Prostate gland (tissue), 2 donors: ENCODE measurements around the gene ACBD5. TPM values are rescaled to one million over a fixed set of nuclear protein-coding genes. Genes with fewer than 3 reads are reported as not detected.
A peak's percentile ranks its signal among the peaks of the same experiment; 100 is the strongest.
"Not testable (repeated sequence)": the region's sequence is repeated elsewhere in the genome, so short reads cannot be mapped to it uniquely, and the experiment has no call there.

ENCODE experiments used
- DNase-seq: peaks from one replicate; pipeline ENCODE4 v3.0.0-alpha.2; 2019; ENCODE audit warnings: low spot score
- H3K27ac ChIP-seq, 2 donors: fragments of 200-600 bp; sonication (generic); 2 replicates each; pipeline ENCODE4 v1.5.1; 2017 to 2019
- H3K27me3 ChIP-seq: fragments of 200-600 bp; sonication (generic); replicated peaks from 2 replicates; pipeline ENCODE4 v1.5.1; 2019; ENCODE audit not compliant: insufficient read depth
- H3K36me3 ChIP-seq, 2 donors: fragments of 200-600 bp; sonication (generic); 1 replicate in 1 of 2; 2 replicates in 1 of 2; pipeline versions ENCODE4 v1.5.1 to v1.8.1; 2017 to 2019
- H3K4me1 ChIP-seq: fragments of 200-600 bp; sonication (generic); replicated peaks from 2 replicates; pipeline ENCODE4 v1.5.1; 2019
- H3K4me3 ChIP-seq, 2 donors: fragments of 200-600 bp; sonication (generic); 2 replicates each; pipeline ENCODE4 v1.5.1; 2017 to 2019
- H3K9me3 ChIP-seq: fragments of 200-600 bp; sonication (generic); 2 replicates; pipeline ENCODE4 v1.5.1; 2017
- POLR2A ChIP-seq: fragments of 450-650 bp; IDR thresholded peaks from one replicate; pipeline ENCODE4 v1.6.1; 2016; ENCODE audit warnings: antibody characterized with exemption, mild to moderate bottlenecking
- POLR2AphosphoS5 ChIP-seq: sonication (generic); formaldehyde crosslinking; IDR thresholded peaks from one replicate; pipeline ENCODE4 v1.6.1; 2017; ENCODE audit warnings: antibody characterized with exemption
- WGBS: methylation state at CpG from one replicate; pipeline ENCODE4 v1.1.5; 2018; 5-methylcytosine and 5-hydroxymethylcytosine counted together
- intact Hi-C: fragments of 100-400 bp; cut with DNase I; formaldehyde crosslinking; loops from one replicate; pipeline ENCODE4 v1.14.2; 2022
- total RNA-seq, 2 donors: library from RNA; depleted of rRNA; stranded (reverse); fragments of >200 nt; gene quantifications; one replicate each; pipeline ENCODE4 v1.1.0, GENCODE V29; 2016
- TF ChIP-seq, protein P1 (sequence below), 4 experiments: fragments of 200-600 bp in 2 of 4; fragments of 450-650 bp in 2 of 4; sonication (generic) in 2 of 4; IDR thresholded peaks; 1 replicate in 3 of 4; 2 replicates in 1 of 4; pipeline ENCODE4 v1.5.1; 2016 to 2019; ENCODE audit warnings: antibody characterized with exemption in 4 of 4, mild to moderate bottlenecking in 2 of 4, moderate library complexity in 2 of 4

The ACBD5 gene
- total RNA-seq, 2 donors from 2014 or later: 28.9 to 33.7 TPM

DNA sequence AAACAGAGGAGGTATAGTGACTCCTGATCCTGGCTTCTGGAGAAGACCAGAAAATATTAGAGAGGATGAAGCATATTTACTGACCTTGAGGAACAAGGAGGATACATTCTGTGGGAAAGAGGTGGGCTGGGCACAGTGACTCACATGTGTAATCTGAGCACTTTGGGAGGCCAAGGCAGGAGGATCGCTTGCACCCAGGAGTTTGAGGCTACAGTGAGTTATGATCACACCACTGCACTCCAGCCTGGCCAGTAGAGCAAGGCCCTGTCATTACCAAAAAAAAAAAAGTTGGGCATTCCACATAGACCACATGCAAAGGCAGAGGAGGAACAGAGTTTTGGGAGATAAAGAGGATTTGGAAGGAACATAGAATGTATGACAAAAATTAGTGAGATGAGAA is 4.4 kb upstream of the ACBD5 start:
- no peak overlapping the region for H3K27ac ChIP-seq
- 38% methylated on average over 1 of the region's 1 CpG for WGBS
- no peaks in the 10 kb centered on the region for H3K36me3 ChIP-seq
- no peaks in the 10 kb centered on the region for H3K9me3 ChIP-seq
- H3K27me3 ChIP-seq: no peaks in the 10 kb centered on the region
- intact Hi-C loops: no loop called here
- no peaks in the 10 kb centered on the region for H3K4me1 ChIP-seq
- TF ChIP-seq POLR2AphosphoS5: no peak
- no peak overlapping the region for H3K4me3 ChIP-seq
- no peak for DNase-seq

DNA sequence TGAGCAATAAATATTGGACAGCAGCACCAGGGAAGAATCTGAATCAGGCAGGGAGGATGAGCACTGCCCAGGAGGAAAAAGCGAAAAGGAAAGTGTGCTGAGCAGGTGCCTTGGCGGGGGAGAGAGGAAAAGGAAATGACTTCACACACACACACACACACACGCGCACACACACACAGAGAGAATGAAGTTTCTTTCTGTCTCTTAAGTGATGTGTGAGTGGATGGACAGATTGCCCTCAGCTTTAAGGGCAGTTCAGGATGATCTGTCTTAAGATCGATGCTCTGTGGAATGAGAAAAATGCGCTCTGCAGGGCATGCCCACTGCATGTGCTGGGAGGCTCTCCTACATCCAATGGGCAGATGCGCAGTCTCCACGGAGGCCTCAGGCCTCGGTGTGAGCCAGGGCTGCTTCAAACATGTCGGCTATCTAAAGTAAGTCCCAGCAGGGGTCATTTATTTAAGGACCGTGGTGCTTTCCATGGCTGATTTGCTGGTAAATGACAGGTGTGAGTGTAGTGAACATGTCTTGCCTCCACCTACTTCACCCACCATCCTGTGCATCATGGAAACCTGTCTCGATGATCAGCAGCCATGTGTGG is 2.5 kb upstream of the ACBD5 start:
- Histone ChIP-seq H3K27ac (peak overlapping the region; percentile 97), H3K9me3 (no peaks in the 10 kb centered on the region), H3K4me1 (peaks cover 3% of the 10 kb centered on the region), H3K4me3 (peak overlapping the region; percentile 72), H3K36me3 (no peaks in the 10 kb centered on the region), H3K27me3 (no peaks in the 10 kb centered on the region)
- DNase-seq: peak; percentile 61
- 17% methylated on average over 12 of the region's 12 CpGs for whole genome bisulfite sequencing
- TF ChIP-seq POLR2A: peak; percentile 31
- TF ChIP-seq, protein P1, sequence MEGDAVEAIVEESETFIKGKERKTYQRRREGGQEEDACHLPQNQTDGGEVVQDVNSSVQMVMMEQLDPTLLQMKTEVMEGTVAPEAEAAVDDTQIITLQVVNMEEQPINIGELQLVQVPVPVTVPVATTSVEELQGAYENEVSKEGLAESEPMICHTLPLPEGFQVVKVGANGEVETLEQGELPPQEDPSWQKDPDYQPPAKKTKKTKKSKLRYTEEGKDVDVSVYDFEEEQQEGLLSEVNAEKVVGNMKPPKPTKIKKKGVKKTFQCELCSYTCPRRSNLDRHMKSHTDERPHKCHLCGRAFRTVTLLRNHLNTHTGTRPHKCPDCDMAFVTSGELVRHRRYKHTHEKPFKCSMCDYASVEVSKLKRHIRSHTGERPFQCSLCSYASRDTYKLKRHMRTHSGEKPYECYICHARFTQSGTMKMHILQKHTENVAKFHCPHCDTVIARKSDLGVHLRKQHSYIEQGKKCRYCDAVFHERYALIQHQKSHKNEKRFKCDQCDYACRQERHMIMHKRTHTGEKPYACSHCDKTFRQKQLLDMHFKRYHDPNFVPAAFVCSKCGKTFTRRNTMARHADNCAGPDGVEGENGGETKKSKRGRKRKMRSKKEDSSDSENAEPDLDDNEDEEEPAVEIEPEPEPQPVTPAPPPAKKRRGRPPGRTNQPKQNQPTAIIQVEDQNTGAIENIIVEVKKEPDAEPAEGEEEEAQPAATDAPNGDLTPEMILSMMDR (IDR thresholded peaks at IDR 0.05): no peak
- peak; percentile 65 for TF ChIP-seq POLR2AphosphoS5
- intact Hi-C loops: no loop called here

DNA sequence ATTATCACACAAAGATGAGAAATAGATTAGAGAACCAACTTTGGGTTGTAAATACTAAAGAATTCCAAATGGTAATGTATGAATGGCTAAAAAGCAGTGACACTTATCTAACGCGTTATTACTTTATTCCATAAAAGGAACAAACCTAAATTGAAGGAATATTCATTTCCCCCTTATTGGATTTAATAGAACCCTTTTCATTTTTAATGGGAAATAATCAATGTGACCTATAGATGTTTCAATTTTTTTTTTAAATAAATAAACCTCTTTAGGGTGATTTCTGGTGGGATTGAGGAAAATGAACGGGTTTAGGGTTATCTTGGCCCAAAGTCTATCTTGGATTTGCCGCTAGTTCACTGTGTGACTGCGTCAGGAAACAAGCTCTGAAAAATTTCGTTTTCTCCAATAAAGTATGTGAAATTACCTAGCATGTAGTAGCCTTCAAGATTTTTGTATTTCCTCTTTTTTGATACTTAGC is 1.9 kb upstream of the ACBD5 start:
- H3K27me3 ChIP-seq: no peaks in the 10 kb centered on the region
- intact Hi-C loops: no loop called here
- peak overlapping the region; percentile 97 for H3K27ac ChIP-seq
- H3K9me3 ChIP-seq: no peaks in the 10 kb centered on the region
- TF ChIP-seq, protein P1 (IDR thresholded peaks at IDR 0.05): no peak
- TF ChIP-seq POLR2AphosphoS5 (no peak), POLR2A (no peak)
- WGBS: under 1% methylated on average over 6 of the region's 6 CpGs
- no peaks in the 10 kb centered on the region for H3K36me3 ChIP-seq
- peaks cover 3% of the 10 kb centered on the region for H3K4me1 ChIP-seq
- peak overlapping the region; percentile 72 for H3K4me3 ChIP-seq
- no peak for DNase-seq

DNA sequence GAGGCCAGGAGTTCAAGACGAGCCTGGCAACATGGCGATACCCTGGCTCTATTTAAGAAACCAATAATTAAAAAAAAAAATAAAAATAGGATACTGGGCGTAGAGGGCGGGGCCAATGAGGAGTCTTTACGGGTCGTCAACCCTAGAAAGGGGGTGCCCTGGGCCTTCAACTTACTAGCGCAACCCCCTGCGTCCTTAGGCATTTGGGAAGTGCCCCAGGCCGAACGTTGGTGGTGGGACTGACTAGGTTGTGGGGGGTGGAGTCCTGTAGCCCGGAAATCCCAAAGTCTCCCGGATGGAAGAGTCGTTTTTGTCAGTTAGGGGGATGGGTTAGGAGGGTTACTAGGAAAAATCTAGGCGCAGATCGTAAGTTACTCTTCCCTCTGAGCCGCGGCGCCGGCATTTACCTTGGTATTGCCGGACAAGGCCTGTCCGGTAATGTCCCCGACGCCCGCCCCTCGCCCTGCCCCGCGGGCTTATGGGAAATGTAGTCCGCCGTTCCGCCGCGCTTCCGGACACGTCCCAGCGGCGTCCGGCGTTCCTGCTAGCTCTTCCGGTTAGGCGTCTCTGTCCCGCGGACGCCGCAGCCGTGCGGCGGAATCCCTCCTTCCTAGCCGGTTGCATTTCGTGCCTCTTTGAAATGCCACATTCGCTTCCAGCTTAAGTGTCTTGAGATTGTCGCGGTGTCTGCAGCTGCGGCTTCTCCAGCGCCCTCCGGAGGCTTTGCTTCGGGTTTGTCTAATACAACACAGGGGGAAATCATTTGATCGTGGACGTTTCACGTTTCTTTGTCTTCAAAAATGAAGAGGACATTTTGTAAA is 1.3 kb upstream of the ACBD5 start:
- TF ChIP-seq POLR2A (peak; percentile 90), POLR2AphosphoS5 (peak; percentile 96)
- TF ChIP-seq, protein P1 (IDR thresholded peaks at IDR 0.05): peak in 3 of 4 experiments; percentile 16 to 77 (median 54)
- peak overlapping the region; percentile 97 for H3K27ac ChIP-seq
- peak overlapping the region; percentile 72 for H3K4me3 ChIP-seq
- intact Hi-C loops: loop anchor here (2.0 kb wide), 1 partner anchor 87 kb away; the partner anchor contains the start of genes MASTL and YME1L1
- no peaks in the 10 kb centered on the region for H3K9me3 ChIP-seq
- no peaks in the 10 kb centered on the region for H3K27me3 ChIP-seq
- peak; percentile 91 for DNase-seq
- peaks cover 3% of the 10 kb centered on the region for H3K4me1 ChIP-seq
- no peaks in the 10 kb centered on the region for H3K36me3 ChIP-seq
- WGBS: 1% methylated on average over 49 of the region's 59 CpGs

DNA sequence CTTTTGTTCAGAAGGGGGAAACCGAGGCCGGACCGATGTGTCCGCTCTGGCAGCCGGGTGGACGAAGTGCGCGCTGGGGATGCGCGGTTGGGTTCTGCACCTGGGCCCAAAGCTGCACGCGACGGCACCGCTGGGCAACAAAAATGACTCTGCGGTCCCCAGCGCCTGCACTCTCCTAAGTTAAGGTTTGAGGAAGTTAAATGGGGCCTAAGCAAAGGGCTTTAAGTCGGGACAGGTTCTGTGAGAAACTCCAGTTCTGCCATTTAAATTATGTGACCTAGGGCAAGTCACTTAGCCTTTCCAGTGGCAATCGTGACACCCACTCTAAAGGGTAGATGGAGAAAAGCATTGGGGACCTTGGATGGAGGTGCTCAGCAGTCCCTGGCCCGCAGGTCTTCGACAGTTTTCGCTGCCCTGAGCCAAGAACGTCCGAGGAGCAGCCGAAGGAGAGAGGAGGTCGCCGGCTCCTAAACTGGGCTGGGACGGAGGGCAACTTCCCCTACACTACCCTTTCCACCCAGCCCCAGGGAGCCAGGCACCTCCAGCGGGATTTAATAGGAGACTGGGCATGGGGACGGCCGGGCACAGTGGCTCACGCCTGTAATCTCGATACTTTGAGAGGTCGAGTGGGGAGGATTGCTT is 534 bp upstream of the ACBD5 start:
- WGBS: 6% methylated on average over 33 of the region's 33 CpGs
- intact Hi-C loops: loop anchor here (2.0 kb wide), 1 partner anchor 86 kb away; the partner anchor contains the start of genes MASTL and YME1L1

DNA sequence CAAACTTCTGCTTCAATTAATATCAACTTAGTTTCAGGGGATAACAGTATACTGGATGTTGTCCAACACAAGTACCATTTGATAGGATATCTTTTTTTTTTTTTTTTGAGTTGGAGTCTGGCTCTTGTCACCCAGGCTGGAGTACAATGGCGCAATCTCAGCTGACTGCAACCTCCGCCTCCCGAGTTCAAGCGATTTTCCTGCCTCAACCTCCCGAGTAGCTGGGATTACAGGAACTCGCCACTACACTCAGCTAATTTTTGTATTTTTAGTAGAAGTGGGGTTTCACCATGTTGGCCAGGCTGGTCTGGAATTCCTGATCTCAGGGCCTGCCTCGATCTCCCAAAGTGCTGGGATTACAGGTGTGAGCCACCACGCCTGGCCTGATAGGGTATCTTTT is 3.1 kb downstream of the ACBD5 start:
- H3K27me3 ChIP-seq, H3K4me3 ChIP-seq, H3K36me3 ChIP-seq, H3K27ac ChIP-seq, H3K4me1 ChIP-seq, H3K9me3 ChIP-seq, DNase-seq, intact Hi-C loops: not testable (repeated sequence)
- 92% methylated on average over 8 of the region's 8 CpGs for WGBS

More for the DNA sequence above, 534 bp upstream of the ACBD5 start:
- Histone ChIP-seq H3K4me1 (peaks cover 3% of the 10 kb centered on the region), H3K9me3 (no peaks in the 10 kb centered on the region), H3K27ac (peak overlapping the region; percentile 97), H3K27me3 (no peaks in the 10 kb centered on the region), H3K4me3 (peak overlapping the region; percentile 72), H3K36me3 (no peaks in the 10 kb centered on the region)
- TF ChIP-seq, protein P1 (IDR thresholded peaks at IDR 0.05): no peak
- TF ChIP-seq POLR2AphosphoS5 (no peak), POLR2A (no peak)
- peak; percentile 21 for DNase-seq

DNA sequence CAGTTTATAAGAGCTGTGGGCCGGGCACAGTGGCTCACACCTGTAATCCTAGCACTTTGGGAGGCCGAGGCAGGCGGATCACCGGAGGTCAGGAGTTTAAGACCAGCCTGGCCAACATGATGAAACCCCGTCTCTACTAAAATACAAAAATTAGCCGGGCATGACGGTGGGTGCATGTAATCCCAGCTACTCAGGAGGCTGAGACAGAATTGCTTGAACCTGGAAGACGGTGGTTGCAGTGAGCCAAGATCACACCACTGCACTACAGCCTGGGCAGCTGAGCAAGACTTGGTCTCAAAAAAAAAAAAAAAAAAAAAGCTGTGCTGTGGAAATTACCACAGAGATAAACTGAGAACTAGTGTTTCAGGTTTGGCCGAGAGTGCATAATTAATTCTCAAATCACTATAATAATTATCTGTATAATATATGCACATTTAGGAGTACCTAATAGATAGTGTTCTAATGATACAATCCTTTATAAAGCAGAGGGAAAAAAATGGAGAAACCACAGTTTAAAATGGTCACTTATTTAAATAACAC is 3.9 kb downstream of the ACBD5 start:
- H3K27me3 ChIP-seq, H3K27ac ChIP-seq, H3K4me3 ChIP-seq, H3K9me3 ChIP-seq, H3K36me3 ChIP-seq, intact Hi-C loops, DNase-seq, H3K4me1 ChIP-seq: not testable (repeated sequence)
- WGBS: 80% methylated on average over 9 of the region's 9 CpGs
